ENCODE data around the gene TKT.

TKT gene

DNA sequence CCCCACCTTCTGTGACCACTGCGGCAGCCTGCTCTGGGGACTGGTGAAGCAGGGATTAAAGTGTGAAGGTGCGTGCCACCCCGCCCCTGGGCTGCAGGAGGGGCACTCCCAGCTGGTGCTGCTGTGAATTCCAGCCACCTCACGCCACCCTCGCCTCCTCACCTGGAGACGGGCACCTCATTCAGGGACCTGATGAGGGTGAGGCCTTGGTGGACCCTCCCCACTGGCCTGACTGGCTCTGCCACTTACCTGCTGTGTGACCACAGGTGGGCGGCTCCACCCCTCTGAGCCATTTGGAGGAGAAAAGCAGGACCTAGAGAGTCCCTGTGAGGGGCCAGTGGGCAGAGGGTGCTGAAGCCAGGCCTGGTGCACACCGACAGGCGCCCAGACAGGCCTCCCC, 72.3 kb downstream of the TKT start:
- no peak for DNase-seq (ENCODE audit: extremely low read depth in 1 of 2, low read depth in 1 of 2)

DNA sequence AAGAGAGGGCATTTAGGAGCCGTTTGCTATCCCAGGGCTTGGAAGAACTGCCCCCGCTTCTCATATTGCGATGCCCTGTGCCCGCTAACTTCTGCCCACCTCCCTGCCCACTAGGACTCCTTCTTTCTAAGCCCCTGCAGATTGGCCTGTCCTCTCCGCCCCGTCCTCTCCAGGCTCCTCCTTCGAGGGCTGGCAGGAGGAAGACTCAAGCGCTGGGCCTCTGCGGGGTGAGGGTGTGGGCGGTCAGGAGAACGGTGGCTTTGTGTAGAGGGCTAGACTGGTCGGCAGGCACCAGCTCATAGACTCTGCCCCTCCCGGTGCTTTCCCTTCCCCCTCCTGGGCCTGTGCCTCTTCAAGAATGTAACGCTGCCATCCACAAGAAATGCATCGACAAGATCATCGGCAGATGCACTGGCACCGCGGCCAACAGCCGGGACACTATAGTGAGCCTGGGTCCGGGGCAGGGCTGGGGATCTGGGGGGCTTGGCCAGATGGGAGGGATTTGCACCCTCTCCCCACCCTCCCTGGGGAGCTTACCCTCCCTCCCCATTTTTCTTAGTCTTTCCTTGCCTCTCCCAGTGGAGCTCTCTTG, 73.0 kb downstream of the TKT start:
- no peak for DNase-seq (ENCODE audit: extremely low read depth in 1 of 2, low read depth in 1 of 2)

DNA sequence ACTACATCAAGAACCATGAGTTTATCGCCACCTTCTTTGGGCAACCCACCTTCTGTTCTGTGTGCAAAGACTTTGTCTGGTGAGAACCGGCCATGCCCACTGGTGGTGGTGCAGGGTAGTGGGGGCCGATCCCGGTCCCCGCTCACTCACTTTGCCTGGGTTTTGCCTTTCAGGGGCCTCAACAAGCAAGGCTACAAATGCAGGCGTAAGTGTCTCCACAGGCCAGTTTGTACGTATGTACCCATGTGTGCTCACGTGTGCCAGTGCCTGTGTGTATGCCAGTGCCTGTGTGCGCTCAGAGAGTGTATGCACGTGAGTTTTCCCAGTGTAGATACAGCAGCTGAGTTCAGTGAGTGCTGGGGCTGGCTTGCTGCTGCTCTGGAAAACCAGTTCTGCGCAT, 74.3 kb downstream of the TKT start:
- DNase-seq (ENCODE audit: extremely low read depth in 1 of 2, low read depth in 1 of 2), result no peak

GRCh38 chr3:53181024-53181371, 74.8 kb downstream of the TKT start:
- DNase-seq (ENCODE audit: extremely low read depth in 1 of 2, low read depth in 1 of 2), result no peak

GRCh38 chr3:53180305-53181023, 75.4 kb downstream of the TKT start:
- no peak for DNase-seq (ENCODE audit: extremely low read depth in 1 of 2, low read depth in 1 of 2)

GRCh38 chr3:53179580-53179979, 76.2 kb downstream of the TKT start:
- no peak for DNase-seq (ENCODE audit: extremely low read depth in 1 of 2, low read depth in 1 of 2)

DNA sequence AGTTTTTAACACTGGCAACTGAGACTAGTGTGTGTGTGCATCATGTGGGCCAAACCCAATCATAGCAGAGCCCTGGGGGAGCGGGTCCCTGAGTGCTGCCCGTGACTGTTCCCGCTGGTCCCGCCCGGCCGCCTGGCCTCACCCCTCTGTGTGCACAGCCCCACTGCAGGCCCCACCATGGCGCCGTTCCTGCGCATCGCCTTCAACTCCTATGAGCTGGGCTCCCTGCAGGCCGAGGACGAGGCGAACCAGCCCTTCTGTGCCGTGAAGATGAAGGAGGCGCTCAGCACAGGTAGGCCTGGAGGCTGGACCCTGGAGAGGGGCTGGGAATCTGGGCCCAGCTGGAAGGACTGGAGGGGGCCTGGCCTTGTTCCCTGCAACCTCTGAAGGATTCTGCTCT, 77.6 kb downstream of the TKT start:
- no peak for DNase-seq (ENCODE audit: extremely low read depth in 1 of 2, low read depth in 1 of 2)

DNA sequence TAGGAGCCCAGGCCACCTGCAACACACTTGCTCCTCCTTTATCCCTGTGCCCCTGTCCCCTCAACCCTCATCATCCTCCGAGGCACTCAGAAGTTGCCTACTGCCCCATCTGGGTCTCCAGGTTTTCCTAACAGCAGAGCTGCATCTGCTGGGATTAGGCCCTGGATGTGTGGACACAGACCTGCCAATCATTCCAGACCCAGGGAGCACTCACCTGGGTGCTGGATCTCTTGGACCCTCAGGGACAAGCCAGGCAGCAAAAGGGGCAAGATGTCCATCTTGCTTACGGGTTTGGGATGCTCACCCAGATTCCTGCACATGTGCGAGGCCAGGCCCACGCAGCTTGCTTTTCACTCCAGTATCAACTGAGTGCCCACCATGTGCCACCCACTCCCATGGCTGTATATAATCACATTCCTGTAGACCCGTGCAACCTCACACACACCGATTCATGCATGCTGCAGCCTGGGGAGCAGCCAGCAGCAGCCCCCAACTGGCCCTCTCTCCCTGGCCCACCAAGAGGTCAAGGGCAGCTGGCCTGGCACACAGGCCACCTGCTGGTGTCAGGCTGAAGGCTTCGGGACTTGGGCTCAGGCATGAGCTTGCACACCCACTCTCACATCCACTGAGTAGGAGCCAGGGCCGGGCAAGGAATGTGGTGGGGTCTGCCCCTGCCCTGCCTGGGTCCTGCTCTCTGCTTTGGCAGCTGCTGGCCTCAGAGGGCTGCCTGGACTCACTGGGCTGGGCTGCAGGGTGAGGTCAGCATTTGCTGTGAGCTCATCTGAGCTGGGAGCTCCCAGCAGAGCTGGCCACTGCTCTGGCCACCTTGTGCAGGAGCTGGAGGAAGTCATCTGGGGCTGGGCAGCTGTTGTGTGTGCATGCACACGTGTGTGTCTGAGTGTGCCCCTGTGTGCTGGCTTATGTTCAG, 79.9 kb downstream of the TKT start:
- no peak for DNase-seq (ENCODE audit: extremely low read depth in 1 of 2, low read depth in 1 of 2)
